Measurements from ENCODE around the gene OSMR.

DNA sequence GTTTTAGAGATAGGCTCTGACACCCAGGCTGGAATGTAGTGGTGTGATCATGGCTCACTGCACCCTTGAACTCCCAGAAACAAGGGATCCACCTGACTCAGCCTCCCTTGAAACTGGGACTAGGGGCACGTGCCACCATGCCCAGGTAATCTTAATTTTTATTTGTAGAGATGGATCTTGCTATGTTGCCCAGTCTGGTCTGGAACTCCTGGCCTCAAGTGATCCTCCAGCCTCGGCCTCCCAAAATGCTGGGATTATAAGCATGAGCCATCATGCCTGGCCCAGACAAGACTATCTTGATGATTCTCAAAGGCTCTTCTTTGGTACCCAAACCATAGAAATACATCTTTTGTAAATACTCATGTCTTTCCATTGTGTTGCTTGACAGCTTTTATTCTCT is 10.8 kb downstream of the OSMR start:
- TF ChIP-seq, protein P1, sequence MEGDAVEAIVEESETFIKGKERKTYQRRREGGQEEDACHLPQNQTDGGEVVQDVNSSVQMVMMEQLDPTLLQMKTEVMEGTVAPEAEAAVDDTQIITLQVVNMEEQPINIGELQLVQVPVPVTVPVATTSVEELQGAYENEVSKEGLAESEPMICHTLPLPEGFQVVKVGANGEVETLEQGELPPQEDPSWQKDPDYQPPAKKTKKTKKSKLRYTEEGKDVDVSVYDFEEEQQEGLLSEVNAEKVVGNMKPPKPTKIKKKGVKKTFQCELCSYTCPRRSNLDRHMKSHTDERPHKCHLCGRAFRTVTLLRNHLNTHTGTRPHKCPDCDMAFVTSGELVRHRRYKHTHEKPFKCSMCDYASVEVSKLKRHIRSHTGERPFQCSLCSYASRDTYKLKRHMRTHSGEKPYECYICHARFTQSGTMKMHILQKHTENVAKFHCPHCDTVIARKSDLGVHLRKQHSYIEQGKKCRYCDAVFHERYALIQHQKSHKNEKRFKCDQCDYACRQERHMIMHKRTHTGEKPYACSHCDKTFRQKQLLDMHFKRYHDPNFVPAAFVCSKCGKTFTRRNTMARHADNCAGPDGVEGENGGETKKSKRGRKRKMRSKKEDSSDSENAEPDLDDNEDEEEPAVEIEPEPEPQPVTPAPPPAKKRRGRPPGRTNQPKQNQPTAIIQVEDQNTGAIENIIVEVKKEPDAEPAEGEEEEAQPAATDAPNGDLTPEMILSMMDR (conservative IDR thresholded peaks at IDR 0.05; ENCODE audit: low read length), result no peak
- TF ChIP-seq EZH2phosphoT487 (IDR thresholded peaks at IDR 0.05; ENCODE audit: borderline replicate concordance), result no peak

Data from Loucy (cell line).